Tibial artery (tissue), 4 donors: Measurements from ENCODE around the gene ANAPC4.

Experiments
- DNase-seq, 2 donors: peaks; one replicate each; pipeline ENCODE4 v3.0.0-alpha.2; 2019
- H3K27ac ChIP-seq, 2 donors: fragments of 200-600 bp; sonication (generic) in 1 of 2; 1 replicate in 1 of 2; 2 replicates in 1 of 2; pipeline ENCODE4 v1.5.1; 2018 to 2019; ENCODE audit warnings: mild to moderate bottlenecking in 1 of 2
- H3K27me3 ChIP-seq, 2 donors: fragments of 200-600 bp; sonication (generic) in 1 of 2; one replicate each; pipeline versions ENCODE4 v1.5.1 to v1.6.0; 2016 to 2019
- H3K36me3 ChIP-seq, 3 donors: fragments of 200-600 bp; sonication (generic) in 2 of 3; one replicate each; pipeline ENCODE4 v1.5.1; 2016 to 2019; ENCODE audit warnings: mild to moderate bottlenecking in 2 of 3
- H3K4me1 ChIP-seq, 4 donors: fragments of 200-600 bp; sonication (generic) in 2 of 4; 1 replicate in 3 of 4; 2 replicates in 1 of 4; pipeline ENCODE4 v1.5.1; 2016 to 2019
- H3K4me3 ChIP-seq, 2 donors: fragments of 200-600 bp; sonication (generic) in 1 of 2; 1 replicate in 1 of 2; 2 replicates in 1 of 2; pipeline ENCODE4 v1.5.1; 2018 to 2019; ENCODE audit warnings: mild to moderate bottlenecking in 2 of 2
- H3K9me3 ChIP-seq, 3 donors: fragments of 200-600 bp; sonication (generic) in 1 of 3; one replicate each; pipeline ENCODE4 v1.5.1; 2016 to 2019
- CTCF ChIP-seq, 2 experiments: fragments of 200-600 bp in 1 of 2; fragments of 450-650 bp in 1 of 2; IDR thresholded peaks; one replicate each; pipeline ENCODE4 v1.5.1; 2017 to 2019; ENCODE audit warnings: antibody characterized with exemption in 2 of 2, mild to moderate bottlenecking in 1 of 2, moderate library complexity in 1 of 2
- intact Hi-C: fragments of 100-400 bp; cut with DNase I; formaldehyde crosslinking; loops from one replicate; pipeline ENCODE4 v1.15.0; 2023; ENCODE audit warnings: low total_unique reads

Gene ANAPC4

GRCh38 chr4:25345744-25346143 is 31.3 kb upstream of the ANAPC4 start:
- intact Hi-C loops, result no loop called here
- Histone ChIP-seq H3K4me3 (no peak overlapping the region), H3K27ac (no peak overlapping the region), H3K4me1 (no peaks in the 10 kb centered on the region), H3K27me3 (no peaks in the 10 kb centered on the region), H3K36me3 (peaks cover 0 to 20% (median 0%) of the 10 kb centered on the region in 3 donors), H3K9me3 (no peaks in the 10 kb centered on the region)
- no peak for TF ChIP-seq CTCF (IDR thresholded peaks at IDR 0.05)
- DNase-seq, result no peak

- no peaks in the 10 kb centered on the region for H3K4me1 ChIP-seq
- H3K27me3 ChIP-seq, result no peaks in the 10 kb centered on the region
- H3K4me3 ChIP-seq, result no peak overlapping the region
- peaks cover 4 to 23% (median 5%) of the 10 kb centered on the region in 3 donors for H3K36me3 ChIP-seq
- no peak for DNase-seq
- TF ChIP-seq CTCF (IDR thresholded peaks at IDR 0.05), result no peak
- no peak overlapping the region for H3K27ac ChIP-seq
- no peaks in the 10 kb centered on the region for H3K9me3 ChIP-seq
- intact Hi-C loops, result no loop called here
Observed at GRCh38 chr4:25346913-25347312, 30.1 kb upstream of the ANAPC4 start.

- H3K27ac ChIP-seq, result no peak overlapping the region
- no peaks in the 10 kb centered on the region for H3K9me3 ChIP-seq
- peaks cover 5 to 25% (median 7%) of the 10 kb centered on the region in 3 donors for H3K36me3 ChIP-seq
- no peaks in the 10 kb centered on the region for H3K4me1 ChIP-seq
- no peak for DNase-seq
- TF ChIP-seq CTCF (IDR thresholded peaks at IDR 0.05), result no peak
- intact Hi-C loops, result no loop called here
- H3K4me3 ChIP-seq, result no peak overlapping the region
- H3K27me3 ChIP-seq, result no peaks in the 10 kb centered on the region
Observed at GRCh38 chr4:25347473-25347872, 29.6 kb upstream of the ANAPC4 start.

- H3K27me3 ChIP-seq, result no peaks in the 10 kb centered on the region
- DNase-seq, result no peak
- no peak overlapping the region for H3K27ac ChIP-seq
- no peak for TF ChIP-seq CTCF (IDR thresholded peaks at IDR 0.05)
- H3K4me1 ChIP-seq, result no peaks in the 10 kb centered on the region
- no peak overlapping the region for H3K4me3 ChIP-seq
- intact Hi-C loops, result no loop called here
- no peaks in the 10 kb centered on the region for H3K9me3 ChIP-seq
- peaks cover 5 to 25% (median 7%) of the 10 kb centered on the region in 3 donors for H3K36me3 ChIP-seq
Observed at GRCh38 chr4:25347971-25348370, 29.1 kb upstream of the ANAPC4 start.

- Histone ChIP-seq H3K4me1 (no peaks in the 10 kb centered on the region), H3K27ac (no peak overlapping the region), H3K36me3 (peaks cover 5 to 25% (median 7%) of the 10 kb centered on the region in 3 donors), H3K9me3 (no peaks in the 10 kb centered on the region), H3K27me3 (no peaks in the 10 kb centered on the region), H3K4me3 (no peak overlapping the region)
- intact Hi-C loops, result no loop called here
- no peak for DNase-seq
- no peak for TF ChIP-seq CTCF (IDR thresholded peaks at IDR 0.05)
Observed at GRCh38 chr4:25350561-25350960, 26.5 kb upstream of the ANAPC4 start.

GRCh38 chr4:25351777-25352416 is 25.2 kb upstream of the ANAPC4 start:
- H3K9me3 ChIP-seq, result no peaks in the 10 kb centered on the region
- no peak overlapping the region for H3K4me3 ChIP-seq
- intact Hi-C loops, result no loop called here
- no peak for DNase-seq
- no peak for TF ChIP-seq CTCF (IDR thresholded peaks at IDR 0.05)
- no peak overlapping the region for H3K27ac ChIP-seq
- H3K27me3 ChIP-seq, result no peaks in the 10 kb centered on the region
- peaks cover 5 to 25% (median 7%) of the 10 kb centered on the region in 3 donors for H3K36me3 ChIP-seq
- no peaks in the 10 kb centered on the region for H3K4me1 ChIP-seq
